HCT116 (cell line): ENCODE results near the gene BBX.

ENCODE experiments used
- EZH2 ChIP-seq: fragments of 200-600 bp; sonication (generic); IDR thresholded peaks from 2 replicates; pipeline ENCODE4 v1.6.1; 2017; ENCODE audit warnings: antibody characterized with exemption, mixed run types
- TF ChIP-seq, protein P1 (sequence below): IDR thresholded peaks from 2 replicates; pipeline ENCODE4 v1.6.1; 2012

DNA sequence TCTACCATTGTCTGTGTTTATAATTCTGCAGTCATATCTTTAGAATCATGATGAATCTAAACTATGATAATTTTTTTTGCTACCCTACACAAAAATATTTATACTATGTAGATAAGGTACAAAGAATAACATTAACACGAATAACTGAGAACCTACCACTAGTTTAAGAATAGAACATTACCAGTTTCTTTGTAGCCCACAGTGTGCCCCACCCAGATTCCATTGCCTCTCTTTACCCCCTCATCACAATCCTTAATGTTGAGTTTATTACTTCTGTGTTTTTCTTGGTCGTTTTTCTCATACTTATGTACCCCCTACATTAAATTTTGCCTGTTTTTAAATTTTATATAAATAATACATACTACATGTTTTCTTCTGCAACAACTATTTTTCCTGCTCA is 140.5 kb downstream of the BBX start:
- TF ChIP-seq, protein P1, sequence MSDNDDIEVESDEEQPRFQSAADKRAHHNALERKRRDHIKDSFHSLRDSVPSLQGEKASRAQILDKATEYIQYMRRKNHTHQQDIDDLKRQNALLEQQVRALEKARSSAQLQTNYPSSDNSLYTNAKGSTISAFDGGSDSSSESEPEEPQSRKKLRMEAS = no peak
- no peak for TF ChIP-seq EZH2
